SJSA1 (cell line): ENCODE measurements around the gene PLEKHH2. TPM values are rescaled to one million over a fixed set of nuclear protein-coding genes. Genes with fewer than 3 reads are reported as not detected.
"Not testable (repeated sequence)": the region's sequence is repeated elsewhere in the genome, so short reads cannot be mapped to it uniquely, and the experiment has no call there.

Experiments
- DNase-seq, 2 experiments: peaks; one replicate each; pipeline ENCODE4 v3.0.0-alpha.2; 2015 to 2020; ENCODE audit warnings: low spot score in 2 of 2, low read depth in 1 of 2
- H3K27ac ChIP-seq: fragments of 250-450 bp; sonication (Bioruptor Pico); 2 replicates; pipeline ENCODE4 v1.5.1; 2020; ENCODE audit warnings: mild to moderate bottlenecking, moderate library complexity
- H3K27me3 ChIP-seq: fragments of 250-450 bp; sonication (Bioruptor Pico); replicated peaks from 2 replicates; pipeline ENCODE4 v1.5.1; 2020; ENCODE audit warnings: mild to moderate bottlenecking, moderate library complexity
- H3K36me3 ChIP-seq: fragments of 250-450 bp; sonication (Bioruptor Pico); 2 replicates; pipeline ENCODE4 v1.5.1; 2020; ENCODE audit warnings: mild to moderate bottlenecking
- H3K4me1 ChIP-seq: fragments of 250-450 bp; sonication (Bioruptor Pico); replicated peaks from 2 replicates; pipeline ENCODE4 v1.6.1; 2021; ENCODE audit warnings: mild to moderate bottlenecking
- H3K4me3 ChIP-seq: fragments of 250-450 bp; sonication (Bioruptor Pico); 2 replicates; pipeline ENCODE4 v1.5.1; 2020; ENCODE audit warnings: mild to moderate bottlenecking
- H3K9me3 ChIP-seq: fragments of 250-450 bp; sonication (Bioruptor Pico); replicated peaks from 2 replicates; pipeline ENCODE4 v1.5.1; 2020; ENCODE audit warnings: mild to moderate bottlenecking
- total RNA-seq: library from RNA; depleted of rRNA; stranded (reverse); fragments of >200 nt; shearing (Covaris generic); gene quantifications from 2 replicates; pipeline ENCODE4 v1.2.3, GENCODE V29; 2014

Gene PLEKHH2
- total RNA-seq, 1 experiment from 2014 or later = 9.4 TPM

GRCh38 chr2:43616967-43617680 is 19.9 kb upstream of the PLEKHH2 start:
- Histone ChIP-seq H3K36me3 (no peaks in the 10 kb centered on the region), H3K9me3 (no peaks in the 10 kb centered on the region), H3K4me3 (no peak overlapping the region), H3K4me1 (no peaks in the 10 kb centered on the region), H3K27me3 (no peaks in the 10 kb centered on the region; the same call in none of the 2 replicates), H3K27ac (no peak overlapping the region)
- no peak for DNase-seq

GRCh38 chr2:43619511-43619910 is 17.5 kb upstream of the PLEKHH2 start:
- H3K27me3 ChIP-seq = peaks cover 8% of the 10 kb centered on the region
- H3K4me1 ChIP-seq = no peaks in the 10 kb centered on the region
- H3K27ac ChIP-seq = no peak overlapping the region
- DNase-seq = no peak
- H3K9me3 ChIP-seq = no peaks in the 10 kb centered on the region
- H3K36me3 ChIP-seq = no peaks in the 10 kb centered on the region
- H3K4me3 ChIP-seq = no peak overlapping the region

GRCh38 chr2:43622931-43623451 is 14.1 kb upstream of the PLEKHH2 start:
- DNase-seq = no peak
- H3K36me3 ChIP-seq = no peaks in the 10 kb centered on the region
- no peaks in the 10 kb centered on the region for H3K9me3 ChIP-seq
- H3K4me3 ChIP-seq = no peak overlapping the region
- H3K4me1 ChIP-seq = no peaks in the 10 kb centered on the region
- H3K27ac ChIP-seq = no peak overlapping the region
- H3K27me3 ChIP-seq = peaks cover 8% of the 10 kb centered on the region

GRCh38 chr2:43631618-43632317 is 5.3 kb upstream of the PLEKHH2 start:
- Histone ChIP-seq H3K4me1 (peaks cover 15% of the 10 kb centered on the region), H3K9me3 (no peaks in the 10 kb centered on the region), H3K27me3 (peaks cover 4% of the 10 kb centered on the region; the same call in 1 of the 2 replicates), H3K36me3 (no peaks in the 10 kb centered on the region), H3K4me3 (no peak overlapping the region), H3K27ac (no peak overlapping the region)
- no peak for DNase-seq

- H3K27me3 ChIP-seq = no peaks in the 10 kb centered on the region
- no peaks in the 10 kb centered on the region for H3K9me3 ChIP-seq
- peaks cover 20% of the 10 kb centered on the region for H3K4me1 ChIP-seq
- H3K27ac ChIP-seq = 0 out of 2 replicates have a peak overlapping the region, but pooled peaks have one; percentile 2
- H3K4me3 ChIP-seq = no peak overlapping the region
- no peaks in the 10 kb centered on the region for H3K36me3 ChIP-seq
- DNase-seq = peak in 1 of 2 experiments; percentile 59
Observed at GRCh38 chr2:43634604-43635306, 2.3 kb upstream of the PLEKHH2 start.

- H3K9me3 ChIP-seq, DNase-seq, H3K4me3 ChIP-seq, H3K36me3 ChIP-seq, H3K27me3 ChIP-seq, H3K27ac ChIP-seq: not testable (repeated sequence)
- H3K4me1 ChIP-seq = peaks cover 20% of the 10 kb centered on the region
Observed at GRCh38 chr2:43636153-43636552, 907 bp upstream of the PLEKHH2 start.

GRCh38 chr2:43636621-43637020 is 439 bp upstream of the PLEKHH2 start:
- H3K4me1 ChIP-seq = peaks cover 20% of the 10 kb centered on the region
- H3K36me3 ChIP-seq = no peaks in the 10 kb centered on the region
- DNase-seq = no peak
- H3K27me3 ChIP-seq = no peaks in the 10 kb centered on the region
- no peaks in the 10 kb centered on the region for H3K9me3 ChIP-seq
- no peak overlapping the region for H3K27ac ChIP-seq
- H3K4me3 ChIP-seq = peak overlapping the region; percentile 85

- H3K4me3 ChIP-seq = no peak overlapping the region
- no peaks in the 10 kb centered on the region for H3K36me3 ChIP-seq
- H3K9me3 ChIP-seq = no peaks in the 10 kb centered on the region
- DNase-seq = no peak
- H3K4me1 ChIP-seq = peaks cover 3% of the 10 kb centered on the region; the same call in 1 of the 2 replicates
- no peak overlapping the region for H3K27ac ChIP-seq
- H3K27me3 ChIP-seq = 0 out of 2 replicates have a peak, but pooled peaks cover 2% of the 10 kb centered on the region
Observed at GRCh38 chr2:43642363-43642762, 5.3 kb downstream of the PLEKHH2 start.

GRCh38 chr2:43643680-43644079 is 6.6 kb downstream of the PLEKHH2 start:
- peaks cover 6% of the 10 kb centered on the region for H3K4me1 ChIP-seq
- H3K4me3 ChIP-seq = no peak overlapping the region
- H3K27ac ChIP-seq = no peak overlapping the region
- no peaks in the 10 kb centered on the region for H3K36me3 ChIP-seq
- no peaks in the 10 kb centered on the region for H3K9me3 ChIP-seq
- DNase-seq = no peak
- 0 out of 2 replicates have a peak, but pooled peaks cover 2% of the 10 kb centered on the region for H3K27me3 ChIP-seq

GRCh38 chr2:43648994-43649701 is 12.1 kb downstream of the PLEKHH2 start:
- H3K4me3 ChIP-seq = no peak overlapping the region
- DNase-seq = peak in 1 of 2 experiments; percentile 63
- 0 out of 2 replicates have a peak, but pooled peaks cover 2% of the 10 kb centered on the region for H3K27me3 ChIP-seq

GRCh38 chr2:43653506-43653905 is 16.4 kb downstream of the PLEKHH2 start:
- H3K27me3 ChIP-seq = no peaks in the 10 kb centered on the region; the same call in 1 of the 2 replicates
- no peaks in the 10 kb centered on the region for H3K36me3 ChIP-seq
- peaks cover 18% of the 10 kb centered on the region for H3K4me1 ChIP-seq
- H3K4me3 ChIP-seq = no peak overlapping the region
- H3K9me3 ChIP-seq = no peaks in the 10 kb centered on the region
- no peak for DNase-seq
- no peak overlapping the region for H3K27ac ChIP-seq

More at GRCh38 chr2:43648994-43649701, 12.1 kb downstream of the PLEKHH2 start:
- H3K36me3 ChIP-seq = no peaks in the 10 kb centered on the region
- peak overlapping the region; percentile 78 for H3K27ac ChIP-seq
- peaks cover 16% of the 10 kb centered on the region for H3K4me1 ChIP-seq
- H3K9me3 ChIP-seq = no peaks in the 10 kb centered on the region

- Histone ChIP-seq H3K4me3 (no peak overlapping the region), H3K36me3 (no peaks in the 10 kb centered on the region), H3K9me3 (no peaks in the 10 kb centered on the region)
Observed at GRCh38 chr2:43657241-43657640, 20.2 kb downstream of the PLEKHH2 start.

More at GRCh38 chr2:43657241-43657640, 20.2 kb downstream of the PLEKHH2 start:
- H3K4me1 ChIP-seq = peaks cover 6% of the 10 kb centered on the region
- H3K27me3 ChIP-seq = no peaks in the 10 kb centered on the region; the same call in 1 of the 2 replicates
- no peak for DNase-seq
- no peak overlapping the region for H3K27ac ChIP-seq
